Measurements from ENCODE around the gene THOC1. TPM values are rescaled to one million over a fixed set of nuclear protein-coding genes. Genes with fewer than 3 reads are reported as not detected.

The THOC1 gene
- total RNA-seq, 6 experiments from 2014 or later: 11.0 to 16.0 (median 12.6) TPM

- no peak overlapping the region for H3K27ac ChIP-seq
- TF ChIP-seq CTCF (IDR thresholded peaks at IDR 0.05) (no peak), POLR2A (IDR thresholded peaks at IDR 0.05) (no peak)
- no peaks in the 10 kb centered on the region for H3K9me3 ChIP-seq
- no peaks in the 10 kb centered on the region for H3K27me3 ChIP-seq
- peaks cover 0 to 5% (median 0%) of the 10 kb centered on the region in 4 donors for H3K4me1 ChIP-seq
- ATAC-seq (no peak), DNase-seq (no peak)
- H3K36me3 ChIP-seq: no peaks in the 10 kb centered on the region
- intact Hi-C loops (cut with DNase I): no loop called here
- H3K4me3 ChIP-seq: no peak overlapping the region
- WGBS (ENCODE audit: insufficient coverage, low coverage, low lambda C conversion rate, missing lambda C conversion rate): 76% methylated on average over 4 of the region's 8 CpGs
Observed at GRCh38 chr18:274313-274712, 6.5 kb upstream of the THOC1 start.

- Histone ChIP-seq H3K4me3 (no peak overlapping the region), H3K4me1 (peaks cover 0 to 9% (median 0%) of the 10 kb centered on the region in 4 donors), H3K27ac (no peak overlapping the region), H3K27me3 (no peaks in the 10 kb centered on the region), H3K36me3 (no peaks in the 10 kb centered on the region), H3K9me3 (no peaks in the 10 kb centered on the region)
- TF ChIP-seq POLR2A (IDR thresholded peaks at IDR 0.05) (no peak), CTCF (IDR thresholded peaks at IDR 0.05) (no peak)
- no peak for ATAC-seq
- 100% methylated on average over 3 of the region's 3 CpGs for WGBS (ENCODE audit: insufficient coverage, low coverage, low lambda C conversion rate, missing lambda C conversion rate)
- DNase-seq: no peak
- intact Hi-C loops (cut with DNase I): no loop called here
Observed at GRCh38 chr18:273525-273924, 5.7 kb upstream of the THOC1 start.

- Histone ChIP-seq H3K27ac (no peak overlapping the region), H3K27me3 (no peaks in the 10 kb centered on the region), H3K4me3 (no peak overlapping the region), H3K9me3 (no peaks in the 10 kb centered on the region), H3K36me3 (no peaks in the 10 kb centered on the region), H3K4me1 (peaks cover 0 to 9% (median 0%) of the 10 kb centered on the region in 4 donors)
- ATAC-seq (no peak), DNase-seq (no peak)
- TF ChIP-seq POLR2A (IDR thresholded peaks at IDR 0.05) (no peak), CTCF (IDR thresholded peaks at IDR 0.05) (no peak)
- intact Hi-C loops (cut with DNase I): no loop called here
- WGBS (ENCODE audit: insufficient coverage, low coverage, low lambda C conversion rate, missing lambda C conversion rate): 94% methylated on average over 2 of the region's 2 CpGs
Observed at GRCh38 chr18:272650-273049, 4.8 kb upstream of the THOC1 start.

GRCh38 chr18:269480-270095 is 1.7 kb upstream of the THOC1 start:
- DNase-seq (no peak), ATAC-seq (peak in 1 of 4 donors; percentile 20)
- Histone ChIP-seq H3K4me1 (peaks cover 0 to 18% (median 0%) of the 10 kb centered on the region in 4 donors), H3K27me3 (no peaks in the 10 kb centered on the region), H3K9me3 (peaks cover 0 to 1% (median 0%) of the 10 kb centered on the region in 4 donors), H3K4me3 (peak overlapping the region; percentile 80 to 95 (median 92)), H3K36me3 (peaks cover 0 to 7% (median 0%) of the 10 kb centered on the region in 4 donors), H3K27ac (peak overlapping the region in 2 of 3 donors; percentile 70 to 79)
- intact Hi-C loops (cut with DNase I): no loop called here
- TF ChIP-seq POLR2A (IDR thresholded peaks at IDR 0.05) (no peak), CTCF (IDR thresholded peaks at IDR 0.05) (no peak)
- 43% methylated on average over 6 of the region's 6 CpGs for WGBS (ENCODE audit: insufficient coverage, low coverage, low lambda C conversion rate, missing lambda C conversion rate)

Data from right lobe of liver (tissue), 6 donors.